Kasumi-1 (cell line): ENCODE measurements around the gene HLA-DOA.

Experiments
- DNase-seq, 2 experiments: peaks; one replicate each; lab custom pipeline; 2025; lab: John Stamatoyannopoulos, UW

The HLA-DOA gene

DNA sequence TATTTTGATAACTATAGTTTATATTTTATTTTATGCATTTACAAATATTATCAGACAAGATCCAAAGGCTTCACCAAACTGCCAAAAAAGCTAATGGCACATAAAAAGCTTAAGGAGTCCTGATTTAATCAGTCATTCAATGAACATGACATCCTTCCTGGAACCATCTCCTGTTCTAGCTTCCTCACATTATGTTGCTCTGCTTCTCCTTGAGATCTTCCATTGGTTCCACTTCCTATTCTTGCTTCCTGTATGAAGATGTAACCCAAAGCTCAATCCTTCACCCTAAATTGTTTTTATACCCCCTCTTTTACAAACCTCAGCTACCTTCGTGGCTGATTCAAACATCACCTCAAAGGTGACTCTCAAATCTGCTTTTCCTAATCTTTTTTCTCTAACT is 45.5 kb downstream of the HLA-DOA start:
- no peak for DNase-seq

DNA sequence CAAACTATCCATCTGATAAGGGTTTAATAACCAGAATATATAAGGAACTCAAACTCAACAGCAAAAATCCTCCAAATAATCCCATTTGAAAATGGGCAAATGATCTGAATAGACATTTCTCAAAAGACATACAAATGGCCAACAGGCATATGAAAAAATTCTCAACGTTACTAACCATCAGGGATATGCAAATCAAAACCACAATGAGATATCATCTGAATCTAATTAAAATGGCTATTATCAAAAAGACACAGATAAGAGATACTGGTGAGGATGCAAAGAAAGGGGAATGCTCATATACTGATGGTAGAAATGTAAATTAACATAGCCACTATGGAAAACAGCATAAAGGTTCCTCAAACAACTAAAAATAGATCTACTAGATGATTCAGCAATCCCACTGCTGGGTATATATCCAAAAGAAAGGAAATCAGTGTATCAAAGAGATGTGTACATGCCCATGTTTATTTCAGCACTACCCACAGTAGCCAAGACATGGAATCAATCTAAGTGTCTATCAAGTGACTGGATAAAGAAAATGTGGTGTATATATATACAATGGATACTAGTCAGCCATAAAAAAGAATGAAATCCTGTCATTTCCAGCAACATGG is 47.1 kb downstream of the HLA-DOA start:
- no peak for DNase-seq

DNA sequence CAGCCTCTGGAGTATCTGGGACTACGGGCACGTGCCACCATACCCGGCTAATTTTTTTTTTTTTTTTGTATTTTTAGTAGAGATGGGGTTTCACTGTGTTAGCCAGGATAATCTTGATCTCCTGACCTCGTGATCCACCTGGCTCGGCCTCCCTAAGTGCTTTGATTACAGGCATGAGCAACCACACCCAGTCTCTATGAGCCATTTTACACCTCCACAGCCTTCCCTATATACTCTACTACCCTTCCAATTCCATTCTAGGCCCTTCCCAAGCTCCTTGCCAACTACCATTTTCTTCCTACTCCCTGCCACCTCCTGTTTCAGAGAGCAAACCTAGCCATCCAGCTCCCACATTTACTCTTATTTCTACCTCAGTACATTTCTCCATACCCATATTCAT is 48.8 kb downstream of the HLA-DOA start:
- no peak for DNase-seq

DNA sequence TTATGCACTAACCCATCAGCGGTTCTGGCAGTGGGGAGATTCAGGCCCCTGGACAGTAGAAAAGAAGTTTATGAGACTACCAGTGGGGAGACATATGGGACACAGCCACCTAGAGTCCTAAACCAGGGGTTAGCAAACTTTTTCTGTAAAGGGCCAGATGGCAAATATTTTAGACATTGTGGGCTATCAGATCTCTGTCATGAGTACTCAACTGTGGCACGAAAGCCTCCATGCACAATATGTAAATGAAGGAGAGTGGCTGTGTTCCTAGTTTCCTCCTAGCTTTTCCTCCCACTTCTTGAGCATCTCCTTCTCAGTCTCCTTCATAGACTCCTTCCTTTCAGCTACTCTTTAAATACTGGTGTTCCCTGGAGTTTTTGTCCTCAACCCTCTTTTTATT is 53.2 kb downstream of the HLA-DOA start:
- no peak for DNase-seq

DNA sequence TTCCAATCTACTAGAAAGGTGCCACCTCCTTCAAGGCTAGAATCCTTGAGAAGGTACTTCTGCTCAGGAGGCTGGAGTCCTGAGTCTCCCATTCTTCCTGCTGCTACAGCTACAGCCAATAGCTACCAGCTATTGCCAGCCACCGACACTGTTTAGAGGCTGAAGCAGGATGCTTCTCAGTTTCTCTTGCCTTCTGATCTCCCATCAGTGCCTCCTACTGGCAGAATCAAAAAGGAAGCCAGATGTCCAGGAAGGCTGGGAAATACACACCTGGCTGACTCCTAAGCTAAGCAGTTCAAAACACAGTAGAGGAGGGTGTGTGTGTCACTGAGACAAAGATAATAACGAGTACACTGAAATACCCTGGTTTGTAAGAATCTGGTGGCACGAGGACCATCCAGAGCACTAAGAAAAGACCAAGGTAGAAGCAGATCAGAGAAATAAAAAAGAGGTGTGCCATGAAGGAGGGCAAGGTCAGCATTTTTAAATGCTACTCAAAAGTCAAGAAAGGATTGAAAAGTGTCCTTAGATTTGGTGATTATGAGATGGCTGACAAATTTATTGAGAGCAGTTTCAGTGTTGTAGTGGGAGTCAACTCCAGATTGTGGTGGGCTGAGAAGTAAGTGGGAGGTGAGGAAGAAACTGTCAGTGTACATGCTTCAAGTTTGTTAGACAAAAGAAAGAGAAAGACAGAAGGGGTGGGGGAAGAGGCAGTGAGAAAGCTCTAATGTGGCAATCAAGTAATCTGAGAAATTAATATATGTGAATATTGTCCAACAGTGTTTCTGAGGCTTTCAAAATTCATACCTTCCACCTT is 54.2 kb downstream of the HLA-DOA start:
- DNase-seq, result no peak

DNA sequence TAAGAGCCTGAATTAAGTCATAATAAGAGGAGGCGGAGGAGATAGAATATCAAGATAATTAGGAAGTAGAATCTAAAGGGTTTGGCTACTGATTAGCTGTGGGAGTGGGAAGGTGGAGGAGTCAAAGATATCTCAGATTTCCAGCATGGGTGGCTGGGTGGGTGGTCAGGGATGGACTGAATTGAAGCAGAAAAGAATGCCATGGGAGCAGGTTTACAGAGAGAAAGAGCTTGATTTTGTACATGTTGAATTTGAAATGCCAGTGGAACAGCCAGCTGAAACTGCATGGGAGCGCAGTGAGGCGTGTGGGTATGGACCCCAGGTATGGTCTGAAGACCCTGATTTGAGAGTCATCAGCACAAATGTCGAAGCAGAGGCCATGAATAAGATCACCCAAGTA is 55.1 kb downstream of the HLA-DOA start:
- no peak for DNase-seq
